ENCODE data around the gene NRG3.

The NRG3 gene

DNA sequence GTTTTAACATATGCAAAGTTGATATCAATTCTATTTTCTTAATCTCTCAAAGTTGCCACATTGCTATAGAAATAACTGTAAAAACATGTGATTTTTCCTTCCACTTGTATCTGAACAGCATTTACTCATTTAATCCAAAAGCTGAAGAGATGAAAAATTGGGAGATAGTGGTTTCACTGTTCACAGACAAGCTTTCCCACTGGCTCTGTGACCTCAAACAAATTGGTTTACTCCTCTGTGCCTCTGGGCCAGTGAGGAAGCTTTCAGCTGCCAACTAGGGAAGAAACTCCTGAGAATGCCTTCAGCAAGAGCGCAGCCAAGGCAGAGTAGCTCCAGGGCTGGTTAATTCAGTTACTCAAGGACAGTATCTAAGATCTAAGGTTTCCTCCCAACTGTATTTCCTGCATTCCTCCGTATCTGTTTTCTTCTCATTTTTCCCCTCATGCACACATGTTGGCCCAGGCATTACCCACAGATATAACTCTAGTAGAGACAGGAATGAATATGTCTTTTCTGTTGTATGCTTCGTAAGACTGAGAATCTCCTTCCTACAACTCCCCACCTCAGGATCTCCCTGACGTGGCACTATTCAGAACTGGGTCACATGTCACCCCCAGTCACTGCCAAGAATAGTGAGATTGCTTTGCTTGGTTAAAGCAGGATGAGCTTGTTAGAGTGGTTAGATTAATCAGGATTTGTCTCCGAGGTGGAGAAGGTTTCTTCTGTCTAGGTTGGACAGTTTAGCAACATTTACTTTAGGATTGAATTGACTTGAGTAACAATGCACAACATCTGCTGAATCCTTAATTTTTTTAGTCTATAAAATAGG, 315.7 kb downstream of the NRG3 start:
- DNase-seq (ENCODE audit: extremely low spot score, insufficient read length, low read depth) (no peak), FAIRE-seq (no peak)

GRCh38 chr10:82191653-82192052, 316.7 kb downstream of the NRG3 start:
- no peak for FAIRE-seq

DNA sequence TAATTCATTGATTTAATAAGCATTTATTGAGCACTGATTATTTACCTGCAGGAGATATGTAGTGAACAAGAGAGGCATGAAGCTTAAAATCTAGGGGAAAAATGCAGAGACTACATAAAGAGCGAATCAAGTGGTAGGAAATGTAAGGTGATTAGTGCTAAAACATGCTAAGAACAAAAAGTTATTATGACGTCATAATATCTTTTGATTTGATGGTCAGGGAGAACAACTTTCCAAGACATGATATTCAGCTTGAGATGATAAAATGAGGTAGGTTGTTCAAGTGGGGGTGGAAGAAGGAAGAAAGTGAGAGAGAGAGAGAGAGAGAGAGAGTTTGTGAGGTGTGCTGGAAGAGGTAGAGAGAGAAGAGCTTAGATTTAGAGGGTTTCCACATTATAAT, 317.7 kb downstream of the NRG3 start:
- DNase-seq (ENCODE audit: extremely low spot score, insufficient read length, low read depth) (no peak), FAIRE-seq (no peak)

More at GRCh38 chr10:82191653-82192052, 316.7 kb downstream of the NRG3 start:
- no peak for DNase-seq (ENCODE audit: extremely low spot score, insufficient read length, low read depth)

DNA sequence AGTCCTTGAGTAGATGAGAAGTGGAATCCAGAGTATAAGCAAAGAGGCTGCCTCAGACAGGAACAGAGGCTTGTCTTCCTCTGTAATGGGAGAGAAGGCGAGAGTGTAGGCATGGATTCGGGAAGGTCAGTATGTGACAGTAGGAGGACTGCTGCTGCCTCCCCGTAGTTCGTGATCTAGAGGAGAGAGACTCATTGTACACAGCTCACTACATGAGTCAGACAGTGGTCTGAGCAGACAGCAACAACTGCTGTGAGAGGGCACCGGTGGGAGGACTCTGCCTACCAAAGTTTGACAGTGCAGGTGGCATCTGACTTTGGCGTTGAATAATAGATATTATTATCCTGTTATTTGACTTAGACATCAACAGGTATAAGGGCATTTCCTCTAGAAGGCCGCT, 319.4 kb downstream of the NRG3 start:
- FAIRE-seq = no peak
- no peak for DNase-seq (ENCODE audit: extremely low spot score, insufficient read length, low read depth)

DNA sequence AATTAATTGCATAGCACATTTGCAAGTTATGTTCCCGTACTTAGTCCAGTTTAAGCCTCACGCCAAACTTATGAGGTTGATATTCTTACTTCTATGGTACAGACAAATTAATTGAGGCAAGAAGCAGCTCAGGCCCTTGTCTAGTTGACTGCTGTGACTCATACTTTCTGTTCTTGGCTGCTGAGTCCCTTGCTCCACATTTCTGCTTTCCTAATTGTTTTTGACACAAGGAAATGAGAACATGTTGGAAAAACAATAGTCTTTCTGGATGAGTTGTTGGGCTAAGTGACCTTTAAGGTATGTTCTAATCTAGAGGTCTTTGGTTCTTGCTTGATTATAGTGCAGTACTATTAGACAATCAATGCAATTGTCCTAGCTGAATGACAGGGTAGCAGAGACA, 331.8 kb downstream of the NRG3 start:
- FAIRE-seq (no peak), DNase-seq (ENCODE audit: extremely low spot score, insufficient read length, low read depth) (no peak)

DNA sequence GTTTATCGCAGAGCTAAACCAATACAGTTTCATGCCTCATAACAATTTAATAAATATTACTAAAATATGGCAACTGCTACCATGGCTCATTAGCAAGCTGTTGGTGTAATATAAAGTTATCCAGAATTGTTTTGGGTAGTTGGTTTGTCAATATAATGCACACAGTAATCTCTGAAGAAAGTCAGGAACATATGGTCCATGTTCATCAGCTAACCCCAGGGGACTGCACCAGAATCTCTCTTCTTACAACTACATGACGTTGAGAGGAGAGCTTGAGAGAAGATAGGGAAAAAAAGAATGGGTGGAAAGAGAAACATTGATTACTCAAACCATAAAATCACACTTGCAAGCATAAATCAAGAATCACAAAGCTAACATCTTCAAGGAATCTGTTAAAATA, 333.7 kb downstream of the NRG3 start:
- FAIRE-seq (no peak), DNase-seq (ENCODE audit: extremely low spot score, insufficient read length, low read depth) (no peak)

- DNase-seq (ENCODE audit: extremely low spot score, insufficient read length, low read depth) (no peak), FAIRE-seq (no peak)
Measured at GRCh38 chr10:82210331-82210730, 335.3 kb downstream of the NRG3 start.

- no peak for DNase-seq (ENCODE audit: extremely low spot score, insufficient read length, low read depth)
Measured at GRCh38 chr10:82211346-82211745, 336.4 kb downstream of the NRG3 start.

GRCh38 chr10:82212753-82213152, 337.8 kb downstream of the NRG3 start:
- FAIRE-seq = no peak
- DNase-seq (ENCODE audit: extremely low spot score, insufficient read length, low read depth) = no peak

More at GRCh38 chr10:82211346-82211745, 336.4 kb downstream of the NRG3 start:
- no peak for FAIRE-seq

DNA sequence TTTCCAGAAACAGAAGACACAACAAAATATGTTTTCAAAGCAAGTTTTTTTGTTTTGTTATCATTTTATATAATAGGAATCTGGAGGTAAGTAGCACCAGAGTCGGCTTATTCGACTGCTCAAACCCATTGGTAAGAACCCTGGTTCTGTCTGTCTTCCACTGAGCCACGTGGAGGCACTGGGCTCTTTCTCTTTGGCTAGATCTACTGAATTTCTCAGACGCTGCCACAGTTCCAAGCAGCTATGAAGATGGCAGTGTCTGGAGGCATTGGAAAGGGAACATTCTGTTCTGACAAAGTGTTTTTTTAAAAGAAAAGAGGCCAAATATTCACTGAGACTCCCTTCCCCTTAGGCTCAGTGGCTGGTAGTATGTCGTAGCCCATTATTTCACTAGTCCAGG, 338.8 kb downstream of the NRG3 start:
- FAIRE-seq = no peak
- no peak for DNase-seq (ENCODE audit: extremely low spot score, insufficient read length, low read depth)

GRCh38 chr10:82221056-82221455, 346.1 kb downstream of the NRG3 start:
- FAIRE-seq (no peak), DNase-seq (ENCODE audit: extremely low spot score, insufficient read length, low read depth) (no peak)

GRCh38 chr10:82221601-82222149, 346.7 kb downstream of the NRG3 start:
- FAIRE-seq (no peak), DNase-seq (ENCODE audit: extremely low spot score, insufficient read length, low read depth) (no peak)

DNA sequence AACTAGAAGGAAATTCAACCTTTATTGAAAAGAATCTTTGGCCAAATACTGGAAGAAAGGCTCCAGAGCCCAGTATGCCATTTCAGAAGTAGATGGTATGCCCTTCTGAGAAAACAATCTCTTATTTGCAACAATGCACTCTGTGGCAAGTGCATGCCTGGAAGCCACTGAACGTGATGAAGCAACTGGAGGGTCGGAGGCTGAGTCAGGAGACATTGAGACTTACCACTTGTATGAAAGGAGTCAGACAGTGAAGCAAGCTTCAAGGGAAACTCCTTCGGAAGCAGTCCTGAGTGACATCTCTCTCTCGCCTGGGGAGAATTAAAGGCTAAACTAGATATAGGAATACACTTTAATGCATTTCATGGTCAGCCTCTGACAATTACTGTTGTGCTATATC, 353.7 kb downstream of the NRG3 start:
- FAIRE-seq = no peak
- DNase-seq (ENCODE audit: extremely low spot score, insufficient read length, low read depth) = no peak

DNA sequence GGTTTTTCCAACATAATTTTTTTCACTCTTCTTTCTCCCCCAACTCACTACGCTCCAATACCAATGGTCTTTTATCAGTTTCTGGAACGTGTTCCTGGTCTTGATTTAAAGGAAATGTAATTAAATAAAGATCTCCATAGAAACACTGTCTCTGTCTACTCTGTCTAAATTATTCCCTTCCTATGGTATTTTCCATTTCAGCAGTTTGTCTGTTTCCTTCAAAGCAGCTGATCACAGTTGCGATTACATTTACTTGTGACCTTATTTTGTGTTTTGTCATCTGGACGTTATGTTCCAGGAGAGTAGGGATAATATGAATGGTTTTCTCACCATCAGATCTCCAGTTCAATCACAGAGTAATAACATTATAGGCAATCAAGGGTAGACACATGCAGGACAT, 359.2 kb downstream of the NRG3 start:
- FAIRE-seq (no peak), DNase-seq (ENCODE audit: extremely low spot score, insufficient read length, low read depth) (no peak)

GRCh38 chr10:82236084-82236731, 361.2 kb downstream of the NRG3 start:
- no peak for FAIRE-seq
- no peak for DNase-seq (ENCODE audit: extremely low spot score, insufficient read length, low read depth)

GRCh38 chr10:82238291-82238690, 363.3 kb downstream of the NRG3 start:
- no peak for DNase-seq (ENCODE audit: extremely low spot score, insufficient read length, low read depth)
- no peak for FAIRE-seq

DNA sequence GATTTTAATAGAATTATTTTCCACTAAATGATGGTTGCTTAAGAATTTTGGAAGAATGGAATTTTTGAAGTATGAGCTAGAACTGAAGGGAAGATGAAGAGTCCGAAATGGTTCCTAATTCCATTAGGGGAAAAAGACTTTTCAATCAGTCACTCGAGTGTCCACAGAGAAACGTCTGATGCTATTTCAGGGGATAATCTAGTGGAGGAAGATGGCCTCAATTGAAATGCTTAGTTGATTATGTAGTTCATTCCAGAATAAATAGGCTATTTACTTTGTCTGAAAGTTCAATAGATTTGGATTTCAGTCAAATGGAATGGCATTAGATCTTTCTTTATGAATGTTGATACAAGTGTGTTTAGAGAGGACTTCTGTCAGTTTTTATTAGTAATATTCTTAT, 365.4 kb downstream of the NRG3 start:
- FAIRE-seq (no peak), DNase-seq (ENCODE audit: extremely low spot score, insufficient read length, low read depth) (no peak)

DNA sequence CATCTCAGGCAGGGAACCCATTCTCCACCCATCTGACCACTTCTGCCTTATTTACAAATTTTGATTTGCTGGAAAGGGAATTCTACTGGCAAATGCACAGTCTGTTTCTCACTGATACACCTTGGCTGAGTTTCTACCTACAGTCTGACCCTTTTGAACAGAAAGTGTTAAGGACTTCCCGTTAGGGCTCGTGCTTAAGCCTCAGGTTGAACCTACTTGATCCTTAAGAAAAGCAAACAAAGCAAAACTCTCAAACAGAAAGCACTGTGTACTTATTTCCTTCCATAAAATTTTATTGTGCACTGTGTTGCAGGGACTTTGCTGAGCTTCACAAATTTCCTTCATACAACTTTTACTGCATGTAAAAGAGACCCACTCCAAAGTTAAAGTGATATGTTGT, 367.8 kb downstream of the NRG3 start:
- no peak for FAIRE-seq
- no peak for DNase-seq (ENCODE audit: extremely low spot score, insufficient read length, low read depth)

- DNase-seq (ENCODE audit: extremely low spot score, insufficient read length, low read depth) = no peak
- no peak for FAIRE-seq
Measured at GRCh38 chr10:82245157-82245556, 370.2 kb downstream of the NRG3 start.

- DNase-seq (ENCODE audit: extremely low spot score, insufficient read length, low read depth) (no peak), FAIRE-seq (no peak)
Measured at GRCh38 chr10:82245906-82246560, 371.0 kb downstream of the NRG3 start.

DNA sequence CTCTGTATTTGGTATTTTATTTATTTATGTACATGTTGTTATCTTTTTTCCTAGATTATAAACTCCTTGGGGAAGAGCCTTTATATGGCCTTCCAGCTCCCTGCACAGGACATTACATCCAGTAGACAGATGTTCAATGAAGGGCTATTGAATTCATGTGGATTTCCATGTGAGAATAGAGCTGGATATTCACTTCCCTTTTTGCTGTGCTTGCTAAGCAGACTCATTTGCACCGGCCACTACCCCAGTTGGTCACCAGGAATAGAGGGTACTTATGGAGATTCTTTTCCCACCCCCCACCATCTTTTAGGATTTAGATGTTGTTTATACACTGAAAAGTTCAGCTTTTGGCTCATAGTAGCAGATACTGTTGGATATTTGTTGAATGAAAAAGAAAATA, 374.1 kb downstream of the NRG3 start:
- DNase-seq (ENCODE audit: extremely low spot score, insufficient read length, low read depth) (no peak), FAIRE-seq (no peak)

Data from GM18507 (cell line).